ENCODE results near the gene HECTD4. TPM values are rescaled to one million over a fixed set of nuclear protein-coding genes. Genes with fewer than 3 reads are reported as not detected.

The HECTD4 gene
- total RNA-seq, 2 donors from 2014 or later: 54.2 to 75.4 TPM

DNA sequence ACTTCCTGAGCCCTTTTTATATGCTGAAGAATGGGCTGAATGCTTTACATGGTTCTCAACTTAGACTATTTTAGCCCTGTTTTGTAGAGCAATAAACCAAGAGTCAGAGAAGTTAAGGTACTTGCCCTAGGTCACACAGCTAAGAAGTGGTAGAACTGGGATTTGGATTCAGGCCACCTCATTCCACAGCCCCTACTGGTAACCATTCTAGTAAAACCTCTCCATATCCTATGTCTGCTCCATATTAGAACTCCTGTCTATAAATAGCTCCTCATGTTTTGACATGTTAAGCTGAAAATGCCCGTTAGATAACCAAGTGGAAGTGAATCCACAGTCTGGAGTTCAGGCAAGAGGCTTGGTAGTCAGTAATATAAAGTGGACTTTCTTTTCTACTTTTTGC, 111.6 kb downstream of the HECTD4 start:
- no peaks in the 10 kb centered on the region for H3K9me3 ChIP-seq
- no peaks in the 10 kb centered on the region for H3K27me3 ChIP-seq (replicated peaks; ENCODE audit: insufficient read depth)
- peaks cover 25% of the 10 kb centered on the region for H3K36me3 ChIP-seq
- no peak overlapping the region for H3K4me3 ChIP-seq
- ATAC-seq (ENCODE audit: insufficient number of reproducible peaks, low FRiP score, low read depth) (no peak), DNase-seq (ENCODE audit: low spot score) (no peak)
- TF ChIP-seq CTCF (IDR thresholded peaks at IDR 0.05): no peak
- H3K4me1 ChIP-seq (ENCODE audit: control insufficient read depth in 1 of 2, low read depth in 2 of 2): no peaks in the 10 kb centered on the region
- no peak overlapping the region for H3K27ac ChIP-seq

DNA sequence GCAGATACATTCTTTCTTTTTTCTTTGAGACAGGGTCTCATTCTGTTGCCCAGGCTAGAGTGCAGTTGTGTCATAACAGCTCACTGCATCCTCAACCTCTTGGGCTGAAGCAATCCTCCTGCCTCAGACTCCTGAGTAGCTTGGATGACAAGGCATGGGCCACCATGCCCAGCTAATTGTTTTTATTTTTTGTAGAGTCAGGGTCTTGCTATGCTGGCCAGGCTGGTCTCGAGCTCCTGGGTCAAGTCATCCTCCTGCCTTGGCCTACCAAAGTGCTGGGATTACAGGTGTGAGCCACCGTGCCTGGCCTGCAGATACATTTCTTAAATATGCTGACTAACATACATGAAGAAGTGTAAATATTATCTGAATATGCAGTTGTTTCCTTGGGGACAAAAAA, 115.8 kb downstream of the HECTD4 start:
- H3K9me3 ChIP-seq: no peaks in the 10 kb centered on the region
- no peak for TF ChIP-seq CTCF (IDR thresholded peaks at IDR 0.05)
- no peak for DNase-seq (ENCODE audit: low spot score)
- H3K36me3 ChIP-seq: peaks cover 34% of the 10 kb centered on the region
- no peak overlapping the region for H3K4me3 ChIP-seq
- ATAC-seq (ENCODE audit: insufficient number of reproducible peaks, low FRiP score, low read depth): no peak
- H3K4me1 ChIP-seq (ENCODE audit: control insufficient read depth in 1 of 2, low read depth in 2 of 2): no peaks in the 10 kb centered on the region
- no peak overlapping the region for H3K27ac ChIP-seq
- H3K27me3 ChIP-seq (replicated peaks; ENCODE audit: insufficient read depth): no peaks in the 10 kb centered on the region

DNA sequence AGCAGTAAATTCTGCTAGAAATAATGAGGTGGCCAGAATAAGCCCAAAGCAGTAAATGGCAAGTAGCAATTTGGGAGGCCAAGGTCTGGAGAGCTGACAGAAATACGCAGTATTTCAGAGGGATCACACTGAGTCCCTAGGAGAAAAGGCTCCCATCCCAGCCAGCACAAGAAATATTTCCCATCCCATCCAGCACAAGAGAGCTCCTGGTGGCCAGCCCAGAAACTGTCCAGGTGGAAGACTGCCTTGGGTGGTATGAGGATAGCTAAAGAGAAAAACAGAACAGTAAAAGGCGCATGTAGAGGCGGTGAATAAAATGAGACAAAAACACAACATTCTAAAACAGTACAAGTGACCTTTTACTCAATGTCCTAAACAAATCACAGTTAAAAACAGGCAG, 120.7 kb downstream of the HECTD4 start:
- ATAC-seq (ENCODE audit: insufficient number of reproducible peaks, low FRiP score, low read depth): no peak
- Histone ChIP-seq H3K36me3 (peaks cover 36% of the 10 kb centered on the region), H3K27me3 (replicated peaks; ENCODE audit: insufficient read depth) (no peaks in the 10 kb centered on the region), H3K9me3 (no peaks in the 10 kb centered on the region), H3K27ac (no peak overlapping the region), H3K4me1 (ENCODE audit: control insufficient read depth in 1 of 2, low read depth in 2 of 2) (no peaks in the 10 kb centered on the region), H3K4me3 (no peak overlapping the region)
- TF ChIP-seq CTCF (IDR thresholded peaks at IDR 0.05): no peak
- no peak for DNase-seq (ENCODE audit: low spot score)

DNA sequence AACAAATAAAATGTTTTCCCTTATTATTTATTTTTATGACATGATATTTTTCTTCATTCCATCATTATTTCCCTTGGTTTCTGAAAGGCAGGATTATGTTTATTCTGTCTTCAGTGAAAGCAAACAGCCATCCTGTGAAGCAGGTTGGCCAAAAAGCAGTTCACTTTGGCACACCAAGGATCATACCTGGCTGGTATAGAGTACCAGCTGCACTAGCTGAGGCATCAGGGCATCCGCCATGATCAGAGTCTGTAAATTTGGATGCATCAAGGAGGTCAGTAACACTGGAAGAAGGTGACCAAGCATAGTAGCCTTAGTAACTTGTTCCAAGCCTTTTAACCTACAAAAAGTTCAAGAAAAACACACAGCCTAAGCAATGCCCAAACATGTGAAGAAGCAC, 123.3 kb downstream of the HECTD4 start:
- no peak overlapping the region for H3K4me3 ChIP-seq
- H3K4me1 ChIP-seq (ENCODE audit: control insufficient read depth in 1 of 2, low read depth in 2 of 2): no peaks in the 10 kb centered on the region
- no peak for TF ChIP-seq CTCF (IDR thresholded peaks at IDR 0.05)
- H3K27ac ChIP-seq: no peak overlapping the region
- DNase-seq (ENCODE audit: low spot score) (no peak), ATAC-seq (ENCODE audit: insufficient number of reproducible peaks, low FRiP score, low read depth) (no peak)
- no peaks in the 10 kb centered on the region for H3K27me3 ChIP-seq (replicated peaks; ENCODE audit: insufficient read depth)
- no peaks in the 10 kb centered on the region for H3K9me3 ChIP-seq
- H3K36me3 ChIP-seq: peaks cover 21% of the 10 kb centered on the region

DNA sequence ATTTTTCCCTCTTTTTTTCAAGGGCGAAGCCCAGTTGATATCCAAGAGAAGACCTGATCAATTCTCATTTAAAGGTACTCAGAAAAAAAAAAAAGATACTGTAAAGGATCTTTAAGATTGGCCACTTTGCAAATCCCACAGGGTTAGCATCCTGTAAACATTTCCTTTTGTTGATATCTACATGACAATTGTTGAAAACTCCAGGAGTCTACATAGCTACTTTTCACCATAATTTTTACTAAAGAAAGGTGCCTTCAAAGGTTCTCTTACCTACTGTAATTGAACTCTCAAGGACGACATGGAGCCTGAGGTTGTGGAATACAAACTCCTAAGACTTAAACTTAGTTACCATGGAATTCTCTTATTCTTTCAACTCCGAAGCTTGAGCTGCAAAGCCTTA, 125.5 kb downstream of the HECTD4 start:
- no peak overlapping the region for H3K4me3 ChIP-seq
- TF ChIP-seq CTCF (IDR thresholded peaks at IDR 0.05): no peak
- no peaks in the 10 kb centered on the region for H3K9me3 ChIP-seq
- no peak overlapping the region for H3K27ac ChIP-seq
- H3K27me3 ChIP-seq (replicated peaks; ENCODE audit: insufficient read depth): no peaks in the 10 kb centered on the region
- ATAC-seq (ENCODE audit: insufficient number of reproducible peaks, low FRiP score, low read depth): no peak
- H3K36me3 ChIP-seq: peaks cover 24% of the 10 kb centered on the region
- H3K4me1 ChIP-seq (ENCODE audit: control insufficient read depth in 1 of 2, low read depth in 2 of 2): no peaks in the 10 kb centered on the region
- no peak for DNase-seq (ENCODE audit: low spot score)
